ENCODE measurements around the gene PYGO1. TPM values are rescaled to one million over a fixed set of nuclear protein-coding genes. Genes with fewer than 3 reads are reported as not detected.
A peak's percentile ranks its signal among the peaks of the same experiment; 100 is the strongest.

The PYGO1 gene
- total and polyA plus RNA-seq, 2 of the 4 experiments (the other 2 are of a cell fraction): 3.0 to 6.6 TPM

DNA sequence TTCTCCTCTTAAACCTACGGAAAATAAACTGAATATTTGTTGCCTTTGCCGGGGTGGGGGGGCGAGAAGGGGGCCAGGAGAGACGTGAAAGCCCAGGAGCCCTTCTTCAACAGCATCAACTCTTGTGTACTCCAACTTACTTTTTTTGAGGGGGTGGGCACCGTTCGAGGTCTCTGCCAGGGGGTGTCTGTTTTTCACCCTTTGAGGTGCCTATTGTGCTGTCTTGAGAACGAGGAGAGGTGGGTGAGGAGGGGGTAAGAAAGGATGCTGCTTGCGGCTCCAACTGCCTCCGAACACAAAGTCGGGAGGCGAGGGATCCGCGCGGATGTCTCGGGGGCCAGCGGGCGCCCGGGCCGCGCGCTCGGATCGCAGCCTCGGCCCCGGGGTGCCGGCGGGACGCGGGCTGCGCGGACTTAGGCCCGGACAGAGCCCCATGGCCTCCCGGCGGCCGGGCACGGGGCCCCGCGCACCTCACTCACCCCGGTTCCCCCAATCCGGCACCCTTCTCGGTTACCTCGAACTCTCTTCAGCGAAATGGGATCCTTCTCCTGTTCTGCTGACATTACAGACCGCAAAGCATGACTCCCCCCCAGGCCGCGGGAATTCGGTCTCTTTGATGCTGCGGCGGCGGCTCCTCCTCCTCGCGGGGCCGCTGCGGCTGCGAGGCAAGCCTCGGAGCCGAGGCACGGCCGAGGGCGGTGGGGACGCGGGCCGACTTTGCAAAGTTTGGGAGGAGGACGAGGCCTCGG is 650 bp downstream of the PYGO1 start:
- 0 out of 2 replicates have a peak overlapping the region, but pooled peaks have one; percentile 10 for H2AK5ac ChIP-seq (ENCODE audit: low read depth, low read length)
- H2AFZ ChIP-seq (replicated peaks; ENCODE audit: low read length, poor library complexity): peak overlapping the region; percentile 90
- peak overlapping the region; percentile 70 for H3K27ac ChIP-seq (ENCODE audit: insufficient read depth, low read length)
- ChIA-PET POLR2A (ENCODE audit: unreplicated experiment) (no interaction called here), CTCF (no interaction called here)
- H4K91ac ChIP-seq (ENCODE audit: insufficient read depth, low read depth, low read length): no peak overlapping the region; the same call in 1 of the 2 replicates
- peaks cover 5 to 25% of the 10 kb centered on the region in 2 experiments; a peak in 3 of 4 replicates for H3K79me1 ChIP-seq (ENCODE audit: low read depth in 1 of 2, low read length in 2 of 2)
- no peak overlapping the region for H2BK20ac ChIP-seq (ENCODE audit: low read depth, low read length)
- TF ChIP-seq, protein P1, sequence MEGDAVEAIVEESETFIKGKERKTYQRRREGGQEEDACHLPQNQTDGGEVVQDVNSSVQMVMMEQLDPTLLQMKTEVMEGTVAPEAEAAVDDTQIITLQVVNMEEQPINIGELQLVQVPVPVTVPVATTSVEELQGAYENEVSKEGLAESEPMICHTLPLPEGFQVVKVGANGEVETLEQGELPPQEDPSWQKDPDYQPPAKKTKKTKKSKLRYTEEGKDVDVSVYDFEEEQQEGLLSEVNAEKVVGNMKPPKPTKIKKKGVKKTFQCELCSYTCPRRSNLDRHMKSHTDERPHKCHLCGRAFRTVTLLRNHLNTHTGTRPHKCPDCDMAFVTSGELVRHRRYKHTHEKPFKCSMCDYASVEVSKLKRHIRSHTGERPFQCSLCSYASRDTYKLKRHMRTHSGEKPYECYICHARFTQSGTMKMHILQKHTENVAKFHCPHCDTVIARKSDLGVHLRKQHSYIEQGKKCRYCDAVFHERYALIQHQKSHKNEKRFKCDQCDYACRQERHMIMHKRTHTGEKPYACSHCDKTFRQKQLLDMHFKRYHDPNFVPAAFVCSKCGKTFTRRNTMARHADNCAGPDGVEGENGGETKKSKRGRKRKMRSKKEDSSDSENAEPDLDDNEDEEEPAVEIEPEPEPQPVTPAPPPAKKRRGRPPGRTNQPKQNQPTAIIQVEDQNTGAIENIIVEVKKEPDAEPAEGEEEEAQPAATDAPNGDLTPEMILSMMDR (conservative IDR thresholded peaks at IDR 0.05; ENCODE audit: low read depth, low read length): 0 out of 2 replicates have a peak, but pooled peaks have one; percentile 0
- TF ChIP-seq BHLHE40 (IDR thresholded peaks at IDR 0.05; ENCODE audit: low read depth, low read length) (no peak), NFE2L2 (IDR thresholded peaks at IDR 0.05; ENCODE audit: low read depth, low read length) (no peak), MXI1 (IDR thresholded peaks at IDR 0.05; ENCODE audit: borderline replicate concordance, low read depth, low read length) (peak; percentile 28; the same call in 1 of the 2 replicates)
- 1% methylated on average over 28 of the region's 65 CpGs; no CpG with 5 or more reads in 1 of the 2 experiments for WGBS, 2 experiments (ENCODE audit: extremely low coverage in 2 of 2, insufficient read length in 1 of 2)
- peaks cover 3% of the 10 kb centered on the region; the same call in 1 of the 2 replicates for H3K36me3 ChIP-seq (ENCODE audit: control insufficient read depth, insufficient read depth, low read length)
- no TSS peak for BruUV-seq (replicated peaks)
- ATAC-seq (ENCODE audit: low read depth) (peak; percentile 55), DNase-seq (peak; percentile 47)
- peak overlapping the region; percentile 94 for H3K9ac ChIP-seq (ENCODE audit: low read depth, low read length)
- H3K4me1 ChIP-seq (ENCODE audit: control insufficient read depth, insufficient read depth, low read length): peaks cover 3% of the 10 kb centered on the region; the same call in 1 of the 2 replicates
- H4K5ac ChIP-seq (ENCODE audit: low read depth, low read length): peak overlapping the region; percentile 43
- H4K8ac ChIP-seq (ENCODE audit: low read depth in 2 of 2, low read length in 2 of 2): peak overlapping the region; percentile 70 to 78
- peak overlapping the region; percentile 55; the same call in 1 of the 2 replicates for H3K18ac ChIP-seq (ENCODE audit: low read depth, low read length)
- peak overlapping the region; percentile 93 for H3K4me2 ChIP-seq (ENCODE audit: low read depth, low read length)
- H2AK9ac ChIP-seq (replicated peaks; ENCODE audit: low read depth, low read length, poor library complexity): peak overlapping the region; percentile 42
- in situ Hi-C loops (cut with MboI; ENCODE audit: low sequenced_read_pairs): no loop called here
- intact Hi-C loops (cut with micrococcal nuclease): no loop called here
- no peaks in the 10 kb centered on the region for H3K9me3 ChIP-seq (ENCODE audit: control insufficient read depth, insufficient read depth, low read length)
- H2BK5ac ChIP-seq (ENCODE audit: low read depth, low read length, poor library complexity, severe bottlenecking): peak overlapping the region; percentile 27
- H3K27me3 ChIP-seq (ENCODE audit: control insufficient read depth, insufficient read depth, low read length): no peaks in the 10 kb centered on the region
- dilution Hi-C loops (cut with HindIII; ENCODE audit: low sequenced_read_pairs, unreplicated experiment): no loop called here
- H3K9me1 ChIP-seq (ENCODE audit: insufficient read depth, low read length): no peaks in the 10 kb centered on the region
- 0 out of 2 replicates have a peak, but pooled peaks cover 7% of the 10 kb centered on the region for H4K20me1 ChIP-seq (ENCODE audit: insufficient read depth, low read length)
- peak overlapping the region; percentile 31; the same call in 1 of the 2 replicates for H3K56ac ChIP-seq (ENCODE audit: extremely low read depth, insufficient read depth, low read length)
- H3K23ac ChIP-seq (ENCODE audit: low read depth, low read length): peak overlapping the region; percentile 84
- peak overlapping the region; percentile 55; the same call in 1 of the 2 replicates for H3K4ac ChIP-seq (ENCODE audit: low read depth, low read length)
- H3K14ac ChIP-seq (replicated peaks; ENCODE audit: low read depth, low read length): peak overlapping the region; percentile 72; the same call in 1 of the 2 replicates
- H3K4me3 ChIP-seq (ENCODE audit: insufficient read depth, low read depth, low read length): peak overlapping the region; percentile 75
- H2BK15ac ChIP-seq (ENCODE audit: low read depth, low read length): no peak overlapping the region
- H2BK120ac ChIP-seq (ENCODE audit: low read depth, low read length): no peak overlapping the region

Data from IMR-90 (cell line).